ENCODE measurements around the gene TBC1D5. TPM values are rescaled to one million over a fixed set of nuclear protein-coding genes. Genes with fewer than 3 reads are reported as not detected.

TBC1D5 gene
- total and polyA plus RNA-seq, 2 of the 4 experiments (the other 2 are of a cell fraction) = 16.4 to 57.0 TPM

GRCh38 chr3:17151598-17152373 lies 590.6 kb downstream of the TBC1D5 start:
- dilution Hi-C loops (cut with HindIII; ENCODE audit: low sequenced_read_pairs, unreplicated experiment) = no loop called here
- no peak overlapping the region for H2BK15ac ChIP-seq (ENCODE audit: low read depth, low read length)
- H4K91ac ChIP-seq (ENCODE audit: insufficient read depth, low read depth, low read length) = no peak overlapping the region
- 77% methylated on average over 8 of the region's 16 CpGs; no CpG with 5 or more reads in 1 of the 2 experiments for WGBS, 2 experiments (ENCODE audit: extremely low coverage in 2 of 2, insufficient read length in 1 of 2)
- no peak overlapping the region for H4K5ac ChIP-seq (ENCODE audit: low read depth, low read length)
- no peak overlapping the region for H3K56ac ChIP-seq (ENCODE audit: extremely low read depth, insufficient read depth, low read length)
- H2AFZ ChIP-seq (replicated peaks; ENCODE audit: low read length, poor library complexity) = no peak overlapping the region
- no peaks in the 10 kb centered on the region; the same call in 1 of the 2 replicates for H3K36me3 ChIP-seq (ENCODE audit: control insufficient read depth, insufficient read depth, low read length)
- no peaks in the 10 kb centered on the region for H4K20me1 ChIP-seq (ENCODE audit: insufficient read depth, low read length)
- H3K79me1 ChIP-seq (ENCODE audit: low read depth in 1 of 2, low read length in 2 of 2) = no peaks in the 10 kb centered on the region
- H2AK5ac ChIP-seq (ENCODE audit: low read depth, low read length) = no peak overlapping the region
- H3K4me1 ChIP-seq (ENCODE audit: control insufficient read depth, insufficient read depth, low read length) = no peaks in the 10 kb centered on the region
- H3K23ac ChIP-seq (ENCODE audit: low read depth, low read length) = no peak overlapping the region
- no peak overlapping the region for H3K4me3 ChIP-seq (ENCODE audit: insufficient read depth, low read depth, low read length)
- H3K9me3 ChIP-seq (ENCODE audit: control insufficient read depth, insufficient read depth, low read length) = peaks cover 3% of the 10 kb centered on the region
- H2BK5ac ChIP-seq (ENCODE audit: low read depth, low read length, poor library complexity, severe bottlenecking) = no peak overlapping the region
- no peak overlapping the region for H2AK9ac ChIP-seq (replicated peaks; ENCODE audit: low read depth, low read length, poor library complexity)
- H3K27ac ChIP-seq (ENCODE audit: insufficient read depth, low read length) = no peak overlapping the region
- DNase-seq = no peak
- ChIA-PET POLR2A (ENCODE audit: unreplicated experiment) (no interaction called here), CTCF (interaction anchor here (0.6 kb wide), 1 partner anchor 25 kb away, joined by 3 read pairs; no protein-coding TSS in a partner anchor)
- no peak overlapping the region for H3K18ac ChIP-seq (ENCODE audit: low read depth, low read length)
- no peak overlapping the region for H3K14ac ChIP-seq (replicated peaks; ENCODE audit: low read depth, low read length)
- H2BK20ac ChIP-seq (ENCODE audit: low read depth, low read length) = no peak overlapping the region
- H3K4me2 ChIP-seq (ENCODE audit: low read depth, low read length) = no peak overlapping the region
- H2BK120ac ChIP-seq (ENCODE audit: low read depth, low read length) = no peak overlapping the region
- no TSS peak for BruUV-seq (replicated peaks)
- H3K4ac ChIP-seq (ENCODE audit: low read depth, low read length) = no peak overlapping the region
- no peak for ATAC-seq (ENCODE audit: low read depth)
- intact Hi-C loops (cut with micrococcal nuclease) = no loop called here
- no peak overlapping the region for H4K8ac ChIP-seq (ENCODE audit: low read depth in 2 of 2, low read length in 2 of 2)
- H3K27me3 ChIP-seq (ENCODE audit: control insufficient read depth, insufficient read depth, low read length) = no peaks in the 10 kb centered on the region
- no peak overlapping the region for H3K9ac ChIP-seq (ENCODE audit: low read depth, low read length)
- in situ Hi-C loops (cut with MboI; ENCODE audit: low sequenced_read_pairs) = no loop called here
- H3K9me1 ChIP-seq (ENCODE audit: insufficient read depth, low read length) = no peaks in the 10 kb centered on the region; the same call in 1 of the 2 replicates
- TF ChIP-seq MXI1 (IDR thresholded peaks at IDR 0.05; ENCODE audit: borderline replicate concordance, low read depth, low read length) (no peak), NFE2L2 (IDR thresholded peaks at IDR 0.05; ENCODE audit: low read depth, low read length) (no peak), RFX5 (IDR thresholded peaks at IDR 0.05; ENCODE audit: low read depth, low read length) (no peak), FOS (IDR thresholded peaks at IDR 0.05; ENCODE audit: low read depth, low read length) (no peak), SMC3 (IDR thresholded peaks at IDR 0.05; ENCODE audit: low read depth, low read length) (no peak), MAZ (IDR thresholded peaks at IDR 0.05; ENCODE audit: borderline replicate concordance, low read depth, low read length) (no peak), RCOR1 (IDR thresholded peaks at IDR 0.05; ENCODE audit: insufficient replicate concordance, low read length) (no peak), MAFK (IDR thresholded peaks at IDR 0.05; ENCODE audit: low read depth, low read length) (no peak), CHD1 (IDR thresholded peaks at IDR 0.05; ENCODE audit: low read depth, low read length) (no peak), CTCF (conservative IDR thresholded peaks at IDR 0.05; ENCODE audit: low read depth, low read length) (no peak), POLR2A (IDR thresholded peaks at IDR 0.05; ENCODE audit: low read depth, low read length) (no peak), RAD21 (IDR thresholded peaks at IDR 0.05; ENCODE audit: low read length) (no peak), BHLHE40 (IDR thresholded peaks at IDR 0.05; ENCODE audit: low read depth, low read length) (no peak)
- TF ChIP-seq, protein P1, sequence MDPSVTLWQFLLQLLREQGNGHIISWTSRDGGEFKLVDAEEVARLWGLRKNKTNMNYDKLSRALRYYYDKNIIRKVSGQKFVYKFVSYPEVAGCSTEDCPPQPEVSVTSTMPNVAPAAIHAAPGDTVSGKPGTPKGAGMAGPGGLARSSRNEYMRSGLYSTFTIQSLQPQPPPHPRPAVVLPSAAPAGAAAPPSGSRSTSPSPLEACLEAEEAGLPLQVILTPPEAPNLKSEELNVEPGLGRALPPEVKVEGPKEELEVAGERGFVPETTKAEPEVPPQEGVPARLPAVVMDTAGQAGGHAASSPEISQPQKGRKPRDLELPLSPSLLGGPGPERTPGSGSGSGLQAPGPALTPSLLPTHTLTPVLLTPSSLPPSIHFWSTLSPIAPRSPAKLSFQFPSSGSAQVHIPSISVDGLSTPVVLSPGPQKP (IDR thresholded peaks at IDR 0.05; ENCODE audit: borderline replicate concordance, low read depth, low read length) = no peak
- TF ChIP-seq, protein P2, sequence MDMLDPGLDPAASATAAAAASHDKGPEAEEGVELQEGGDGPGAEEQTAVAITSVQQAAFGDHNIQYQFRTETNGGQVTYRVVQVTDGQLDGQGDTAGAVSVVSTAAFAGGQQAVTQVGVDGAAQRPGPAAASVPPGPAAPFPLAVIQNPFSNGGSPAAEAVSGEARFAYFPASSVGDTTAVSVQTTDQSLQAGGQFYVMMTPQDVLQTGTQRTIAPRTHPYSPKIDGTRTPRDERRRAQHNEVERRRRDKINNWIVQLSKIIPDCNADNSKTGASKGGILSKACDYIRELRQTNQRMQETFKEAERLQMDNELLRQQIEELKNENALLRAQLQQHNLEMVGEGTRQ (IDR thresholded peaks at IDR 0.05; ENCODE audit: low read depth, low read length) = no peak

Data from IMR-90 (cell line).